Measurements from ENCODE around the gene P4HA1.

DNA sequence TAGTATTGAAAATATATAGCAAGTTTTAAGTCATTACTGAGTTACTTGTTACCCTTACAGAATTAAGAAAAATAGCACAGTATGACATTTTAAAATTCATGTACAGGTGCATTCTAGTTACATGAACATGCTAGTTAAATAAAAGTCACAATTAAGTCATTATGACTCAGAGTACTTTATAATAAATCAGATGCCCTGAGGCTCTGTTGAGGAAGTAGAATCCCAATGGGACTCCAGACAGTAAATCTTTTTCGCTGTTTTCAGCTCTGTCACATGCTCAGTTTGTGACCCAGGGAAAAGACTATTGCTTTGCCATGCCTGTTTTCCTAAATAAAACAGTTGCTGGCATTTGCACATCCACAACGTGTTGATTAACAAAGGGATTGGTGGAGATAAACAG lies 34.6 kb upstream of the P4HA1 start:
- TF ChIP-seq, protein P1, sequence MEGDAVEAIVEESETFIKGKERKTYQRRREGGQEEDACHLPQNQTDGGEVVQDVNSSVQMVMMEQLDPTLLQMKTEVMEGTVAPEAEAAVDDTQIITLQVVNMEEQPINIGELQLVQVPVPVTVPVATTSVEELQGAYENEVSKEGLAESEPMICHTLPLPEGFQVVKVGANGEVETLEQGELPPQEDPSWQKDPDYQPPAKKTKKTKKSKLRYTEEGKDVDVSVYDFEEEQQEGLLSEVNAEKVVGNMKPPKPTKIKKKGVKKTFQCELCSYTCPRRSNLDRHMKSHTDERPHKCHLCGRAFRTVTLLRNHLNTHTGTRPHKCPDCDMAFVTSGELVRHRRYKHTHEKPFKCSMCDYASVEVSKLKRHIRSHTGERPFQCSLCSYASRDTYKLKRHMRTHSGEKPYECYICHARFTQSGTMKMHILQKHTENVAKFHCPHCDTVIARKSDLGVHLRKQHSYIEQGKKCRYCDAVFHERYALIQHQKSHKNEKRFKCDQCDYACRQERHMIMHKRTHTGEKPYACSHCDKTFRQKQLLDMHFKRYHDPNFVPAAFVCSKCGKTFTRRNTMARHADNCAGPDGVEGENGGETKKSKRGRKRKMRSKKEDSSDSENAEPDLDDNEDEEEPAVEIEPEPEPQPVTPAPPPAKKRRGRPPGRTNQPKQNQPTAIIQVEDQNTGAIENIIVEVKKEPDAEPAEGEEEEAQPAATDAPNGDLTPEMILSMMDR (IDR thresholded peaks at IDR 0.05; ENCODE audit: poor library complexity, severe bottlenecking): no peak
- no peak for TF ChIP-seq MXI1 (conservative IDR thresholded peaks at IDR 0.05; ENCODE audit: poor library complexity, severe bottlenecking)
- TF ChIP-seq RAD21 (conservative IDR thresholded peaks at IDR 0.05): no peak
- TF ChIP-seq EZH2 (IDR thresholded peaks at IDR 0.05; ENCODE audit: borderline replicate concordance, insufficient read depth, low read length, poor library complexity, severe bottlenecking): no peak
- no peak for TF ChIP-seq REST (IDR thresholded peaks at IDR 0.05; ENCODE audit: borderline replicate concordance)
- no peak for TF ChIP-seq SMC3 (conservative IDR thresholded peaks at IDR 0.05; ENCODE audit: poor library complexity)
- TF ChIP-seq POLR2AphosphoS5 (IDR thresholded peaks at IDR 0.05): no peak
- TF ChIP-seq EP300 (conservative IDR thresholded peaks at IDR 0.05; ENCODE audit: poor library complexity, severe bottlenecking): no peak
